Hypothalamus (tissue), 51 donors: ENCODE data around the gene LINC00237.

Experiments
- DNase-seq, 51 donors: peaks; one replicate each; lab custom pipeline; 2025; lab: John Stamatoyannopoulos, UW

Gene LINC00237

GRCh38 chr20:21052241-21052640 is 53.9 kb downstream of the LINC00237 start:
- DNase-seq: no peak

- no peak for DNase-seq
Observed at GRCh38 chr20:21050710-21051109, 55.4 kb downstream of the LINC00237 start.

- no peak for DNase-seq
Observed at GRCh38 chr20:21049305-21049828, 56.8 kb downstream of the LINC00237 start.

- DNase-seq: peak in 17 of 51 donors; percentile 1 to 56 (median 10)
Observed at GRCh38 chr20:21048841-21049273, 57.3 kb downstream of the LINC00237 start.

- DNase-seq: no peak
Observed at GRCh38 chr20:21047981-21048380, 58.2 kb downstream of the LINC00237 start.

GRCh38 chr20:21046413-21047070 is 59.6 kb downstream of the LINC00237 start:
- DNase-seq: no peak
